NCI-H69 (cell line): ENCODE data around the gene TRAF3.

ENCODE experiments used
- DNase-seq: peaks from one replicate; lab custom pipeline; 2025; lab: John Stamatoyannopoulos, UW

The TRAF3 gene

GRCh38 chr14:102955636-102956408, 178.6 kb downstream of the TRAF3 start:
- no peak for DNase-seq

GRCh38 chr14:102957222-102957621, 180.0 kb downstream of the TRAF3 start:
- DNase-seq: no peak

DNA sequence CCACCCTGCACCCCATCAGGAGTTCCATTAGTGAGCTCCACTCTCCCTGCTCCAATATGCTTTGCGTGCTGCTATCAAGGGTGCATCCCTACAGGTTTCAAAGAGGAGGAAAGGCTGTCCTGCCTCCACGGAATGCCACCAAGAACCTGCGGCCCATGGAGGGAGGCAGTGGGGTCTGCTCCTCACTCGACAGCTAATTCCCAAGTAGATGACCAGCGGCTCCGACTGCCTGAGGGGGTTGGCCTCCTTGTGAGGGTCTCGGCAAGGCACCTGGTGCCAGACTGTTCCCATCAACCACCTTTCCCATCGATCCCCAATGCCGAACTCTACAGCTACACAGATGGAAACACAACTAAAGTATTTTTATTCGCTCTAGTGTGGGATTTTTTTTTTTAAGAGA, 181.2 kb downstream of the TRAF3 start:
- DNase-seq: no peak
